Left renal cortex interstitium (tissue), 4 donors: Measurements from ENCODE around the gene ECE1. TPM values are rescaled to one million over a fixed set of nuclear protein-coding genes. Genes with fewer than 3 reads are reported as not detected.
"Not testable (repeated sequence)": the region's sequence is repeated elsewhere in the genome, so short reads cannot be mapped to it uniquely, and the experiment has no call there.

Source experiments
- DNase-seq, 4 donors: peaks; one replicate each; pipeline ENCODE4 v3.0.0-alpha.2; 2013; ENCODE audit warnings: low read depth in 4 of 4, low spot score in 2 of 4, missing footprints in 1 of 4
- polyA plus RNA-seq, 4 donors: library from polyadenylated mRNA; unstranded; fragments of 120-200 nt; gene quantifications; one replicate each; pipeline ENCODE4 v1.2.1, GENCODE V29; 2013; ENCODE audit not compliant: insufficient read length in 4 of 4

Gene ECE1
- polyA plus RNA-seq, 4 donors: 42.1 to 49.0 (median 45.5) TPM

- no peak for DNase-seq
Measured at GRCh38 chr1:21293537-21294265, 3.4 kb upstream of the ECE1 start.

- no peak for DNase-seq
Measured at GRCh38 chr1:21292984-21293536, 2.8 kb upstream of the ECE1 start.

- DNase-seq: no peak
Measured at GRCh38 chr1:21292503-21292983, 2.3 kb upstream of the ECE1 start.

- DNase-seq: no peak
Measured at GRCh38 chr1:21291964-21292363, 1.7 kb upstream of the ECE1 start.

GRCh38 chr1:21291184-21291583, 921 bp upstream of the ECE1 start:
- DNase-seq: no peak

- no peak for DNase-seq
Measured at GRCh38 chr1:21290546-21290944, 282 bp upstream of the ECE1 start.

GRCh38 chr1:21289127-21289526, 1.1 kb downstream of the ECE1 start:
- no peak for DNase-seq

GRCh38 chr1:21287905-21288514, 2.3 kb downstream of the ECE1 start:
- DNase-seq: no peak

GRCh38 chr1:21285386-21285785, 4.9 kb downstream of the ECE1 start:
- not testable (repeated sequence) for DNase-seq

GRCh38 chr1:21285055-21285372, 5.2 kb downstream of the ECE1 start:
- no peak for DNase-seq

GRCh38 chr1:21284206-21285054, 5.8 kb downstream of the ECE1 start:
- no peak for DNase-seq

GRCh38 chr1:21283524-21283923, 6.7 kb downstream of the ECE1 start:
- DNase-seq: no peak

GRCh38 chr1:21282020-21282419, 8.2 kb downstream of the ECE1 start:
- DNase-seq: not testable (repeated sequence)

- DNase-seq: no peak
Measured at GRCh38 chr1:21280482-21280881, 9.8 kb downstream of the ECE1 start.

GRCh38 chr1:21280011-21280471, 10.2 kb downstream of the ECE1 start:
- DNase-seq: no peak

GRCh38 chr1:21278860-21279845, 11.1 kb downstream of the ECE1 start:
- DNase-seq: no peak

- no peak for DNase-seq
Measured at GRCh38 chr1:21278208-21278859, 11.9 kb downstream of the ECE1 start.

- no peak for DNase-seq
Measured at GRCh38 chr1:21277180-21277579, 13.1 kb downstream of the ECE1 start.

- no peak for DNase-seq
Measured at GRCh38 chr1:21272540-21272939, 17.7 kb downstream of the ECE1 start.
